Measurements from ENCODE around the gene N4BP2L2. TPM values are rescaled to one million over a fixed set of nuclear protein-coding genes. Genes with fewer than 3 reads are reported as not detected.

Gene N4BP2L2
- total and polyA plus RNA-seq, 2 experiments from 2014 or later, result 63.1 to 160 TPM

- TF ChIP-seq EZH2 (IDR thresholded peaks at IDR 0.05; ENCODE audit: low read depth, unreplicated experiment) (no peak), JUNB (IDR thresholded peaks at IDR 0.05; ENCODE audit: unreplicated experiment) (no peak), NANOG (IDR thresholded peaks at IDR 0.05; ENCODE audit: borderline replicate concordance) (no peak), CTCF (conservative IDR thresholded peaks at IDR 0.05; ENCODE audit: low read depth in 2 of 2) (no peak), REST (IDR thresholded peaks at IDR 0.05; ENCODE audit: unreplicated experiment) (no peak), CREB1 (CRISPR knock-in tag; IDR thresholded peaks at IDR 0.05; ENCODE audit: low read depth) (no peak), EZH2phosphoT487 (IDR thresholded peaks at IDR 0.05; ENCODE audit: unreplicated experiment) (no peak), ZNF462 (CRISPR knock-in tag; IDR thresholded peaks at IDR 0.05) (no peak), STAT1 (IDR thresholded peaks at IDR 0.05; ENCODE audit: unreplicated experiment) (no peak), ZNF114 (CRISPR knock-in tag; IDR thresholded peaks at IDR 0.05) (no peak), POLR2AphosphoS5 (IDR thresholded peaks at IDR 0.05; ENCODE audit: low read depth) (no peak), ETS1 (IDR thresholded peaks at IDR 0.05) (no peak), ZNF331 (CRISPR knock-in tag; IDR thresholded peaks at IDR 0.05; ENCODE audit: low read depth) (no peak)
- Histone ChIP-seq H3K4me2 (no peak overlapping the region), H3F3A (replicated peaks; ENCODE audit: low read depth) (no peaks in the 10 kb centered on the region), H3K4me1 (ENCODE audit: insufficient read depth) (no peaks in the 10 kb centered on the region), H2AFZ (no peak overlapping the region), H4K20me1 (replicated peaks; ENCODE audit: insufficient read depth) (no peaks in the 10 kb centered on the region), H3K9me2 (ENCODE audit: insufficient read depth) (no peaks in the 10 kb centered on the region), H3K79me2 (replicated peaks; ENCODE audit: insufficient read depth) (no peaks in the 10 kb centered on the region), H3K36me3 (ENCODE audit: insufficient read depth) (no peaks in the 10 kb centered on the region), H3K4me3 (no peak overlapping the region), H3K27ac (ENCODE audit: low read depth) (no peak overlapping the region), H3K27me3 (ENCODE audit: insufficient read depth) (no peaks in the 10 kb centered on the region)
- H3K9me3 Mint-ChIP-seq, result no peaks in the 10 kb centered on the region
- peaks cover 5% of the 10 kb centered on the region for H3K27me3 Mint-ChIP-seq (ENCODE audit: insufficient read depth, low read depth, poor library complexity)
- no peak overlapping the region for H3K4me3 Mint-ChIP-seq
- no peak overlapping the region for H3K27ac Mint-ChIP-seq
- no peaks in the 10 kb centered on the region for H3K36me3 Mint-ChIP-seq (ENCODE audit: low read depth)
- DNase-seq (ENCODE audit: low spot score), result no peak
- no peak for ATAC-seq
- H3K4me1 Mint-ChIP-seq, result no peaks in the 10 kb centered on the region; the same call in 1 of the 3 replicates
Observed at GRCh38 chr13:32473650-32474049, 64.9 kb downstream of the N4BP2L2 start.

Data from GM23338 (cell line).